Measurements from ENCODE around the gene SLC35E2B.

SLC35E2B gene

GRCh38 chr1:1623181-1623630 is 69.4 kb downstream of the SLC35E2B start:
- no peak for DNase-seq

GRCh38 chr1:1622788-1623094 is 69.9 kb downstream of the SLC35E2B start:
- no peak for DNase-seq

- no peak for DNase-seq
These were observed 70.4 kb downstream of the SLC35E2B start for GRCh38 chr1:1622010-1622787.

GRCh38 chr1:1621173-1622009 is 71.2 kb downstream of the SLC35E2B start:
- DNase-seq = no peak

GRCh38 chr1:1620433-1621139 is 72.0 kb downstream of the SLC35E2B start:
- DNase-seq = no peak

- DNase-seq = no peak
These were observed 72.7 kb downstream of the SLC35E2B start for GRCh38 chr1:1619917-1620361.

GRCh38 chr1:1618396-1619068 is 74.1 kb downstream of the SLC35E2B start:
- DNase-seq = no peak

GRCh38 chr1:1617925-1618324 is 74.7 kb downstream of the SLC35E2B start:
- no peak for DNase-seq

GRCh38 chr1:1617516-1617915 is 75.1 kb downstream of the SLC35E2B start:
- no peak for DNase-seq

- no peak for DNase-seq
These were observed 75.8 kb downstream of the SLC35E2B start for GRCh38 chr1:1616838-1617237.

- DNase-seq = no peak
These were observed 76.4 kb downstream of the SLC35E2B start for GRCh38 chr1:1616045-1616790.

- peak; percentile 82 for DNase-seq
These were observed 77.1 kb downstream of the SLC35E2B start, which contains the start of gene MIB2 for GRCh38 chr1:1615256-1616044. TSS of gene MIB2 (plus strand) at chr1:1615500. CDS start at chr1:1623453, 7,953 bp downstream.

- DNase-seq = no peak
These were observed 77.7 kb downstream of the SLC35E2B start for GRCh38 chr1:1614954-1615255.

- DNase-seq = no peak
These were observed 78.2 kb downstream of the SLC35E2B start for GRCh38 chr1:1614204-1614953.

GRCh38 chr1:1613509-1614082 is 79.0 kb downstream of the SLC35E2B start:
- no peak for DNase-seq

GRCh38 chr1:1612104-1612400 is 80.5 kb downstream of the SLC35E2B start:
- no peak for DNase-seq

- DNase-seq = no peak
These were observed 81.8 kb downstream of the SLC35E2B start for GRCh38 chr1:1610796-1611195.

- DNase-seq = no peak
These were observed 82.6 kb downstream of the SLC35E2B start for GRCh38 chr1:1609822-1610485.

All from NCI-H748 treated with DMSO at 0.1 percent for 48 hours (cell line).